GM12873 (cell line): ENCODE results near the gene KLHL29.

ENCODE experiments used
- TF ChIP-seq, protein P1 (sequence below): IDR thresholded peaks from 2 replicates; pipeline ENCODE4 v1.5.1; 2012; ENCODE audit warnings: low read depth, mild to moderate bottlenecking, moderate library complexity, low read length, control low read depth; ENCODE audit not compliant: insufficient read depth; ENCODE audit errors: missing control alignments

KLHL29 gene

DNA sequence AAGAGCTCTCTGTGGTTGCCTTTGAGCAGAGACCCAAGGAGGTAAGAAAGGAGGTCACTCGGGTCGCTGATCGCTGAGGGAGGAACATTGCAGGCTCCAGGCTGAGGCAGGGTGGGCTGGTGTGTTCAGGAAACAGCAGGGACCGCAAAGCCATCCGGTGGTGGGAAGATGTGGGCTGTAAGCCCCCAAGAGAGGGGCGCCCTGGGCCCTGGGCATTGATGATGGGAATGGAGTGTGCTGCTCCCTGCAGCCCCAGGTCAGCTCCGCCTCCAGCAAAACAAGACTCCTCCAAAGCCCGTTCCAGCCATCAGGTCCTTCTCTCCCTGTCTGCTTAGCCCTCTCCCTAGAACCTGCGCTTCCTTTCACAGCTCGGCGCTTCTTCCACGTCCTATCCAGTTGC lies 229.7 kb downstream of the KLHL29 start:
- TF ChIP-seq, protein P1, sequence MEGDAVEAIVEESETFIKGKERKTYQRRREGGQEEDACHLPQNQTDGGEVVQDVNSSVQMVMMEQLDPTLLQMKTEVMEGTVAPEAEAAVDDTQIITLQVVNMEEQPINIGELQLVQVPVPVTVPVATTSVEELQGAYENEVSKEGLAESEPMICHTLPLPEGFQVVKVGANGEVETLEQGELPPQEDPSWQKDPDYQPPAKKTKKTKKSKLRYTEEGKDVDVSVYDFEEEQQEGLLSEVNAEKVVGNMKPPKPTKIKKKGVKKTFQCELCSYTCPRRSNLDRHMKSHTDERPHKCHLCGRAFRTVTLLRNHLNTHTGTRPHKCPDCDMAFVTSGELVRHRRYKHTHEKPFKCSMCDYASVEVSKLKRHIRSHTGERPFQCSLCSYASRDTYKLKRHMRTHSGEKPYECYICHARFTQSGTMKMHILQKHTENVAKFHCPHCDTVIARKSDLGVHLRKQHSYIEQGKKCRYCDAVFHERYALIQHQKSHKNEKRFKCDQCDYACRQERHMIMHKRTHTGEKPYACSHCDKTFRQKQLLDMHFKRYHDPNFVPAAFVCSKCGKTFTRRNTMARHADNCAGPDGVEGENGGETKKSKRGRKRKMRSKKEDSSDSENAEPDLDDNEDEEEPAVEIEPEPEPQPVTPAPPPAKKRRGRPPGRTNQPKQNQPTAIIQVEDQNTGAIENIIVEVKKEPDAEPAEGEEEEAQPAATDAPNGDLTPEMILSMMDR, result no peak

DNA sequence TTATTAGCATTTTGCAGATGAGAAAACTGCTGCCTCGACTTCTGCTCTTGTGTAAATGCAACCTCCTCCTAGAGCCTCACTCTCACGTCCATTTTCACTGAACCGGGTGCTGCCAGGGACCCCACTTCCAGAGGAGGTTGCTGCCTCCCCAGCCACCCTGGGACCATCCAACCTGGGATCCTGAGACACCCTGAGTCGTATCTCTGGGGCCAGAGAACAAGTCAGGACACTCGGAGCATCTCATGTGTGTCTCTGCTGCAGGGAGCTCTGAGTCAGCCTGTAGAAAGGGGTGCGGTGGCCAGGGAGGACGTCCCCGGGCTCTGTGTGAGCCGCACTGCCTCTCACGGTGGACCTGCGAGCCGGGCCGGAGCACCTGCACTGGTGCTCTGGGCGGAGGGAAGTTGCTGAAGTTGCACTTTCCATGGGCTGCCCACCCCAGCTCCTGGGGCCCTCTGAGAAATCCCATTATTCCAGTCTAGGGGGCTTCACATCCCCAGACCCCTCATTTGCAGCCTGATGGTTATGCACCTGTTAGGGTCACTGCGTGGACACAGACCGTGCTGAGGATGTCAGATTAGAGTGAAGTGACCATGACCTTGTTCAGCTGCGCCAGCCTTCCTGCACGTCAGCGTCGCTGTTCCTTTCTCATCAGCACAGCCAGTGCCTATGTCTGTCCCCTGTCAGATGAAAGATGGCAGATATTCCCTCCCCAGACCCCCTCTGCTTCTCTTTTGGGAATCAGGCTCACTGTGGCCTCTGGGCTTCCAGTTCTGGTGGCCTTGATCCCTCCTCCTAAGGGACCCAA lies 230.4 kb downstream of the KLHL29 start:
- TF ChIP-seq, protein P1, result no peak

DNA sequence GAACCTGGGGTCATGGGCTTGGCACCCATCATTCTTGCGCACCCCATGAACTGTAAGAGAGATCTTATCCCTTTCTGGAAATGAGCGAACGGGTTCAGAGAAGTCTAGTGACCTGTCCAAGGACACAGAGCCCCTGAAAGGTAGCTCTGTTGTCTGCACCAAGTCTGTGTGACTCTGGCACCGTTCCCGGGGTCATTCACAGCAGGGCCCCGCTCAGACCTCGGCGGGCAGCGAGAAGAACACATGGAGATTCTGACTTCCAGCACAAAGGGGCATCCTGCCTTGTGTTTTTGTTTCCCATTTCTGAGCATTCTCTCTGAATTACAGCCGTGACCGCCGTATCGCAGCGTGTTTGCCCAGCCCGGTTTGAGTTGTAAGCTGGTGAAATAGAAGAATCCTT lies 231.7 kb downstream of the KLHL29 start:
- TF ChIP-seq, protein P1, result no peak

DNA sequence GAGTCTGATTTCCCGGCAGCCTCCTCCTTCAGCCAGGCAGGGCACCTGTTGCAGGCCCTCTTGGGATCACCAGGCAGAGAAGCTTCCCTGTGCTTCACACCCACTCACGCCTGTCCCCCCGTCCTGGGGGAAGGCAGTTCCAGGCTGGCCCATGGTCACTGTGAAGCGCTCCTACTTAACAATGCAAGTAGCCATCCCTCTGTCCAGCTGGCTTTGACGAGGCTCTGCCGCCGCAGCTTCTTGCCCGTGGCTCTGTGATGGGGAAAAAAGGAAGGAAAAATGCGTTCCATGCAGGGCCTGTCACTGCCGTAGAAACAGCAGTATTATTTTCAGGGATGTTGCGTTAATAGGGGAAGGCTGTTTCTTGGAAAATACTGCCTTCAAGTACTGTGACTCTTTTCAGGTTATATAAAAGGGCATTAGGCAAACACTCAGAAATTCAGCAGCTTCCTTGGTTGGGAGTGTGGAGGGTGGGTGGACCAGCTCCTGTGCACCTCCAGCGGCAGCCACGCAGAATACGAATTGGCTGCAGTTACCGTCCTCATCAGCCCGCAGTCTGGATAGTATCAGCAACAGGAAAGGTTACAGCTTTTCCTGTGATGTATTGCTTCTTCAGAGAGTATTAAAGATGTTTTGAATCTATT lies 232.3 kb downstream of the KLHL29 start:
- TF ChIP-seq, protein P1, result no peak

DNA sequence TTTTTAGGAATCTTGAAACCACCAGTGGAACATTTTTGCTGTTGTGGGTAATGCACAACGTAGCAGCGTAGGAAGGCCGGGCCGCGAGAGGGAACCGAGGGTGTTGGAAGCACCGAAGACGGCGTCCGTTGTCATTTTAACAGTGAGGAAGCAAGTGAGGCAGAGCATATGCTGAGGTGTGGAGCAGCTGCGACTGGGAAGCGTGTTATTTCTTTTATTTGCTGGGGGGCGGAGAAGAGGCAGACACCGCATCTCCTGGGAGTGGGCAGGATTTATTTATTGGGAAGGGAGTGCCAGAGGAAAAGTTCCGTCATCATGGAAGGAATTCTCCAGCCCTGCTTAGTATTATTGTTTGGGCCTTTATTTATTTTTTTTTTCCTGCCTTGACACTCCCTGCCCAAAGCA lies 232.8 kb downstream of the KLHL29 start:
- TF ChIP-seq, protein P1, result no peak

DNA sequence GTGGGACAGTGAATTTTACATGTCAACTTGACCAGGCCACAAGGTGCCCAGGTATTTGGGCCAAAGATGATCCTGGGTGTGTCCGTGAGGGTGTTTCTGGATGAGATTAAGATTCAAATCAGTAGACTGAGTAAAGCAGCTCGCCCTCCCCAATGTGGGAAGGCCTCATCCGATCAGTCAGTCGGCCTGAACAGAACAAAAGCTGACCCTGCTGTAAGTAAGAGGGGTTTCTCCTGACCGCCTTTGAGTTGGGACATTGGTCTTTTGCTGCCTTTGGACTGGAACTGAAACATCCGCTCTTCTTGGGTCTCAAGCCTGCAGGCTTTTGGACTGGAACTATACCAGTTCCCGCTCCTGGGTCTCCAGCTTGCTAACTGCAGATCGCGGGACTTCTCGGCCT lies 233.3 kb downstream of the KLHL29 start:
- TF ChIP-seq, protein P1, result no peak

DNA sequence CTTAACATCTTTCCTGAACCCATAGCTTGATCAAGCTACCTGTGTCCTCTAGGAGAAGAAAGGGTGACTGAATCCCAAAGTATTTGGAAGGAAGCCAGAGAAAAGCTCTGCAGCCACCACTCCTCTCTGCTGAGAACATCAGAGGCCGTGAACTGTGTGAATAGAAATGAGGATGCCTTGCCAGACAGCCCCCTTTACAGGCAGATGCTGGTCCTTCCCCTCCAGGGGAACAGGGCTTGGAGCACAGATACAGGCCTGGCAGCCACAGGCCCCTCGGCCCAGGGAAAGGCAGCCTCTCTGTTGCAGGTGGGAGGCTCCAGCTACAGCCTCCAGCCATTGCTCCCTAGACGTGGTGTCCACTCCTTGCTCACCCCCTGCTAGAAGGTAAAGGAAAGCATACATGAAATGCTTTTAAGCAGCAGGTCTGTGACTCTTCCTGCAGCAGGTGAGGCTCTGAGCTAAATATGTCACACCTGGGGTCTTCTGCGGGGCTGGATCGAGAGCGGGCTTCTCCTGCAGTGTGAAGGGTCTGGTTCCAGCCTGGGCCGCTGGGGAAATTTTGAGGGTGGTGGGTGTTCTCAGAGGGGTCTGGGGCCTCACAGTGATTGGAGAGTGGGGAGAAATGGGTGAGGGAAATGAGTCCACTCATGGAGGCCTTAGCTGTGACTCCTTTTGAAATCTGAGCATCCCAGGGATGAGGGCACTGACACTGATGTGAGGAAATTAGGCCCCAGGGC lies 234.0 kb downstream of the KLHL29 start:
- TF ChIP-seq, protein P1, result no peak
